A549 (cell line): ENCODE measurements around the gene PPP4R4. TPM values are rescaled to one million over a fixed set of nuclear protein-coding genes. Genes with fewer than 3 reads are reported as not detected.
"Not testable (repeated sequence)": the region's sequence is repeated elsewhere in the genome, so short reads cannot be mapped to it uniquely, and the experiment has no call there.

Experiments used
- ATAC-seq, 2 experiments: fragments of 200-7000 bp in 1 of 2; fragments of >200 bp in 1 of 2; cut with Nextera tagmentation in 1 of 2; cut with Tn5 transposase in 1 of 2; 3 replicates each; pipeline versions ENCODE4 v1.8.0 to v1.9.1; 2018 to 2020; ENCODE audit warnings: mild to moderate bottlenecking in 1 of 2, moderate library complexity in 1 of 2
- CTCF ChIA-PET: fragments of 300-600 bp; sonication (Branson Sonifier 250); formaldehyde crosslinking; extraction: SDS; loops from one replicate; lab custom pipeline; 2021; ENCODE audit warnings: antibody characterized with exemption, inconsistent platforms; lab: Yijun Ruan, JAX
- POLR2A ChIA-PET: fragments of 350-600 bp; formaldehyde crosslinking; extraction: SDS; loops from one replicate; lab custom pipeline; 2021; ENCODE audit warnings: antibody characterized with exemption, inconsistent platforms; lab: Yijun Ruan, JAX
- DNase-seq, 2 experiments: peaks; one replicate each; pipeline versions ENCODE4 v3.0.0 to v3.0.0-alpha.2; 2011 to 2016; ENCODE audit warnings: low read depth in 1 of 2, low spot score in 1 of 2
- FAIRE-seq: peaks from 2 replicates; lab custom pipeline; 2011; peaks lifted over from hg19 to GRCh38; lab: Jason Lieb, UNC
- H3K27ac ChIP-seq, 2 experiments: fragments of >200 bp; sonication (Bioruptor Twin); formaldehyde crosslinking; 3 replicates each; pipeline ENCODE4 v1.5.1; 2016 to 2017
- H3K4me1 ChIP-seq: fragments of >200 bp; sonication (Bioruptor Twin); formaldehyde crosslinking; 3 replicates; pipeline ENCODE4 v1.6.1; 2016
- H3K4me2 ChIP-seq: fragments of >200 bp; sonication (Bioruptor Twin); formaldehyde crosslinking; 3 replicates; pipeline ENCODE4 v1.6.1; 2016
- H3K4me3 ChIP-seq: fragments of >200 bp; sonication (Bioruptor Twin); formaldehyde crosslinking; 3 replicates; pipeline ENCODE4 v1.5.1; 2016
- H3K9me3 ChIP-seq: fragments of >200 bp; sonication (Bioruptor Twin); formaldehyde crosslinking; 3 replicates; pipeline ENCODE4 v1.6.1; 2016
- E2F6 ChIP-seq: IDR thresholded peaks from 2 replicates; pipeline ENCODE4 v1.6.1; 2012; ENCODE audit warnings: low read depth, borderline replicate concordance
- EHF ChIP-seq: fragments of 250-450 bp; sonication (Bioruptor Pico); IDR thresholded peaks from 2 replicates; pipeline ENCODE4 v1.5.0; 2020; ENCODE audit warnings: mild to moderate bottlenecking
- EHMT2 ChIP-seq: fragments of 200-600 bp; sonication (generic); IDR thresholded peaks from 2 replicates; pipeline ENCODE4 v1.6.1; 2016; ENCODE audit warnings: antibody characterized with exemption, low read depth, mild to moderate bottlenecking, moderate library complexity
- EP300 ChIP-seq, 2 experiments: fragments of >200 bp; sonication (Bioruptor Twin); formaldehyde crosslinking; IDR thresholded peaks; 2 replicates in 1 of 2; 3 replicates in 1 of 2; pipeline ENCODE4 v1.6.1; 2016 to 2017
- ESRRA ChIP-seq: fragments of 150-350 bp; IDR thresholded peaks from 2 replicates; pipeline ENCODE4 v1.6.1; 2014; ENCODE audit warnings: mild to moderate bottlenecking, low read length, borderline replicate concordance
- FOSL2 ChIP-seq, 2 experiments: fragments of 450-650 bp in 1 of 2; fragments of >200 bp in 1 of 2; sonication (Bioruptor Twin) in 1 of 2; formaldehyde crosslinking; IDR thresholded peaks; 2 replicates each; pipeline versions ENCODE4 v1.5.0 to v1.6.1; 2016 to 2020; ENCODE audit warnings: mild to moderate bottlenecking in 1 of 2, moderate library complexity in 1 of 2
- GATA3 ChIP-seq: IDR thresholded peaks from 2 replicates; pipeline ENCODE4 v1.6.1; 2012; ENCODE audit warnings: borderline replicate concordance
- HDAC2 ChIP-seq: fragments of 200-600 bp; sonication (generic); IDR thresholded peaks from 2 replicates; pipeline ENCODE4 v1.6.1; 2016
- HOXB13 ChIP-seq: fragments of 250-450 bp; sonication (Bioruptor Pico); IDR thresholded peaks from 2 replicates; pipeline ENCODE4 v1.5.0; 2020; ENCODE audit warnings: low read depth, mild to moderate bottlenecking, moderate library complexity
- JUN ChIP-seq, 2 experiments: fragments of >200 bp; sonication (Bioruptor Twin); formaldehyde crosslinking; IDR thresholded peaks; 2 replicates in 1 of 2; 3 replicates in 1 of 2; pipeline ENCODE4 v1.6.1; 2016 to 2017
- JUNB ChIP-seq: fragments of >200 bp; sonication (Bioruptor Twin); formaldehyde crosslinking; IDR thresholded peaks from 2 replicates; pipeline ENCODE4 v1.6.1; 2016
- MYC ChIP-seq: IDR thresholded peaks from 2 replicates; pipeline ENCODE4 v1.6.1; 2012; ENCODE audit warnings: mild to moderate bottlenecking, inconsistent platforms, low read length, improper control_type of control experiment, borderline replicate concordance
- NFE2L2 ChIP-seq: fragments of 150-350 bp; conservative IDR thresholded peaks from 2 replicates; pipeline ENCODE4 v1.6.1; 2014; ENCODE audit warnings: low read length
- RAD21 ChIP-seq, 2 experiments: fragments of >200 bp in 1 of 2; sonication (Bioruptor Twin) in 1 of 2; formaldehyde crosslinking in 1 of 2; IDR thresholded peaks in 1 of 2; conservative IDR thresholded peaks in 1 of 2; 2 replicates in 1 of 2; 3 replicates in 1 of 2; pipeline ENCODE4 v1.6.1; 2012 to 2018; ENCODE audit warnings: inconsistent platforms in 1 of 2
- SMC3 ChIP-seq: fragments of >200 bp; sonication (Bioruptor Twin); formaldehyde crosslinking; IDR thresholded peaks from 3 replicates; pipeline ENCODE4 v1.6.1; 2018; ENCODE audit warnings: inconsistent platforms
- SREBF2 ChIP-seq: fragments of 450-650 bp; IDR thresholded peaks from 2 replicates; pipeline ENCODE4 v1.6.1; 2014; ENCODE audit warnings: mild to moderate bottlenecking, moderate library complexity
- USF2 ChIP-seq: fragments of 450-650 bp; IDR thresholded peaks from 2 replicates; pipeline ENCODE4 v1.6.1; 2014; ENCODE audit warnings: antibody characterized with exemption
- ZNF302 ChIP-seq: fragments of 250-450 bp; sonication (Bioruptor Pico); IDR thresholded peaks from 2 replicates; pipeline ENCODE4 v1.9.0; 2021; ENCODE audit warnings: inconsistent platforms, mild to moderate bottlenecking, moderate library complexity
- WGBS: methylation state at CpG from one replicate; pipeline ENCODE4 v1.1.6; 2017; ENCODE audit errors: missing lambda C conversion rate; 5-methylcytosine and 5-hydroxymethylcytosine counted together
- polyA plus RNA-seq, 4 experiments: library from polyadenylated mRNA; depleted of rRNA in 3 of 4; stranded (reverse); fragments of >200 nt; fragmentation: RNase III in 1 of 4; extraction: RNeasy Plus Mini Kit Qiagen cat#74134 plus additional on column Dnase treatment in 1 of 4; gene quantifications; 2 replicates in 3 of 4; 3 replicates in 1 of 4; pipeline ENCODE4 v1.2.3, GENCODE V29; 2011 to 2017
- TF ChIP-seq, protein P1 (sequence below): fragments of 200-600 bp; sonication (generic); IDR thresholded peaks from 2 replicates; pipeline ENCODE4 v1.6.1; 2016; ENCODE audit warnings: antibody characterized with exemption, mild to moderate bottlenecking, moderate library complexity
- TF ChIP-seq, protein P2 (sequence below): IDR thresholded peaks from 2 replicates; pipeline ENCODE4 v1.6.1; 2012
- TF ChIP-seq, protein P3 (sequence below): IDR thresholded peaks from 2 replicates; pipeline ENCODE4 v1.6.1; 2012

Gene PPP4R4
- polyA plus RNA-seq, 2 of the 4 experiments (the other 2 are of a cell fraction), result 0.12 to 0.25 TPM

DNA sequence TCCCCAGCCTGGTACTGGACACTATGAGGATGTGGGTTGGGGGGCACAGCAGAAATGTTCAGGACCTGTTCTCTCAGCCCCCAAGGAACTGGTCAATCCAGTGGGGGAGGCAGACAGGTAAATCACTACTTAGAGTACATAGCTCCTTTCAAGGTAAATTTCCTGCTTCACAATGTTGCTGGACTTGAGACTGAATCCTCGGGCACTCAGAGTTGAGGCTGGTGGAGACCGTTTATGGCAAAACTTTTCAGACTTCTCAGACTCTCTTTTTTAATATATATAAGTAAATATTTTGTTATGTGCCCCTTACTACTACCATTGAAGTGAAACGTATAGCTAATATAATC, 119.4 kb downstream of the PPP4R4 start:
- TF ChIP-seq GATA3 (no peak), EHMT2 (peak; percentile 38; the same call in 1 of the 2 replicates), JUN (IDR thresholded peaks at IDR 0.05) (no peak), ESRRA (no peak), HOXB13 (CRISPR knock-in tag) (no peak)
- TF ChIP-seq, protein P1, sequence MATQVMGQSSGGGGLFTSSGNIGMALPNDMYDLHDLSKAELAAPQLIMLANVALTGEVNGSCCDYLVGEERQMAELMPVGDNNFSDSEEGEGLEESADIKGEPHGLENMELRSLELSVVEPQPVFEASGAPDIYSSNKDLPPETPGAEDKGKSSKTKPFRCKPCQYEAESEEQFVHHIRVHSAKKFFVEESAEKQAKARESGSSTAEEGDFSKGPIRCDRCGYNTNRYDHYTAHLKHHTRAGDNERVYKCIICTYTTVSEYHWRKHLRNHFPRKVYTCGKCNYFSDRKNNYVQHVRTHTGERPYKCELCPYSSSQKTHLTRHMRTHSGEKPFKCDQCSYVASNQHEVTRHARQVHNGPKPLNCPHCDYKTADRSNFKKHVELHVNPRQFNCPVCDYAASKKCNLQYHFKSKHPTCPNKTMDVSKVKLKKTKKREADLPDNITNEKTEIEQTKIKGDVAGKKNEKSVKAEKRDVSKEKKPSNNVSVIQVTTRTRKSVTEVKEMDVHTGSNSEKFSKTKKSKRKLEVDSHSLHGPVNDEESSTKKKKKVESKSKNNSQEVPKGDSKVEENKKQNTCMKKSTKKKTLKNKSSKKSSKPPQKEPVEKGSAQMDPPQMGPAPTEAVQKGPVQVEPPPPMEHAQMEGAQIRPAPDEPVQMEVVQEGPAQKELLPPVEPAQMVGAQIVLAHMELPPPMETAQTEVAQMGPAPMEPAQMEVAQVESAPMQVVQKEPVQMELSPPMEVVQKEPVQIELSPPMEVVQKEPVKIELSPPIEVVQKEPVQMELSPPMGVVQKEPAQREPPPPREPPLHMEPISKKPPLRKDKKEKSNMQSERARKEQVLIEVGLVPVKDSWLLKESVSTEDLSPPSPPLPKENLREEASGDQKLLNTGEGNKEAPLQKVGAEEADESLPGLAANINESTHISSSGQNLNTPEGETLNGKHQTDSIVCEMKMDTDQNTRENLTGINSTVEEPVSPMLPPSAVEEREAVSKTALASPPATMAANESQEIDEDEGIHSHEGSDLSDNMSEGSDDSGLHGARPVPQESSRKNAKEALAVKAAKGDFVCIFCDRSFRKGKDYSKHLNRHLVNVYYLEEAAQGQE, result peak; percentile 56
- Histone ChIP-seq H3K4me1 (no peaks in the 10 kb centered on the region), H3K4me3 (no peak overlapping the region), H3K9me3 (no peaks in the 10 kb centered on the region), H3K27ac (no peak overlapping the region), H3K4me2 (no peak overlapping the region; the same call in 2 of the 3 replicates)
- ATAC-seq (no peak), DNase-seq (no peak), FAIRE-seq (no peak)
- 10% methylated on average over 3 of the region's 3 CpGs for WGBS
- POLR2A ChIA-PET, result no interaction called here
- CTCF ChIA-PET, result interaction anchor here (1.3 to 1.6 kb wide), 2 partner anchors 20 to 389 kb away, joined by 3 to 4 read pairs; no protein-coding TSS in a partner anchor

- no peaks in the 10 kb centered on the region for H3K9me3 ChIP-seq
- POLR2A ChIA-PET, result no interaction called here
- no peak overlapping the region for H3K27ac ChIP-seq
- TF ChIP-seq HDAC2, result no peak
- no peak for TF ChIP-seq ZNF302 (CRISPR knock-in tag)
- no peak for TF ChIP-seq USF2
- TF ChIP-seq SREBF2, result no peak
- TF ChIP-seq EP300 (IDR thresholded peaks at IDR 0.05), result no peak
- TF ChIP-seq FOSL2 (IDR thresholded peaks at IDR 0.05), result no peak
- no peak for TF ChIP-seq FOSL2 (CRISPR knock-in tag; IDR thresholded peaks at IDR 0.05)
- TF ChIP-seq, protein P2, sequence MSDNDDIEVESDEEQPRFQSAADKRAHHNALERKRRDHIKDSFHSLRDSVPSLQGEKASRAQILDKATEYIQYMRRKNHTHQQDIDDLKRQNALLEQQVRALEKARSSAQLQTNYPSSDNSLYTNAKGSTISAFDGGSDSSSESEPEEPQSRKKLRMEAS, result no peak
- TF ChIP-seq, all 56 proteins: peak for 0
- no peak overlapping the region for H3K4me2 ChIP-seq
- CTCF ChIA-PET, result no interaction called here
- no peak for DNase-seq
- WGBS, result 50% methylated on average over 9 of the region's 9 CpGs
- no peak overlapping the region for H3K4me3 ChIP-seq
- no peak for ATAC-seq
- no peak for FAIRE-seq
- H3K4me1 ChIP-seq, result no peaks in the 10 kb centered on the region
These were observed 121.4 kb downstream of the PPP4R4 start for GRCh38 chr14:94295360-94296180.

DNA sequence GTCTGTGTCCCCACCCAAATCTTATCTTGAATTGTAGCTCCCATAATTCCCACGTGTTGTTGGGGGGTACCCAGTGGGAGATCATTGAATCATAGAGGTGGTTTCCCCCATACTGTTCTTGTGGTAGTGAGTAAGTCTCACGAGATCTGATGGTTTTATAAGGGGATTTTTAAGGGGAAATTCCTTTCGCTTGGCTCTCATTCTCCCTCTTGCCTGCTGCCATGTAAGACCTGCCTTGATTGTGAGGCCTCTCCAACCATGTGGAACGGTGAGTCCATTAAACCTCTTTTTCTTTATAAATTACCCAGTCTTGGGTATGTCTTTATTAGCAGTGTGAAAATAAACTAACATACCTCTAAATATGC, 122.0 kb downstream of the PPP4R4 start:
- H3K9me3 ChIP-seq, DNase-seq, H3K27ac ChIP-seq, H3K4me2 ChIP-seq, CTCF ChIA-PET, H3K4me3 ChIP-seq, POLR2A ChIA-PET, H3K4me1 ChIP-seq, ATAC-seq, FAIRE-seq: not testable (repeated sequence)
- WGBS, result 30% methylated on average over 4 of the region's 4 CpGs

DNA sequence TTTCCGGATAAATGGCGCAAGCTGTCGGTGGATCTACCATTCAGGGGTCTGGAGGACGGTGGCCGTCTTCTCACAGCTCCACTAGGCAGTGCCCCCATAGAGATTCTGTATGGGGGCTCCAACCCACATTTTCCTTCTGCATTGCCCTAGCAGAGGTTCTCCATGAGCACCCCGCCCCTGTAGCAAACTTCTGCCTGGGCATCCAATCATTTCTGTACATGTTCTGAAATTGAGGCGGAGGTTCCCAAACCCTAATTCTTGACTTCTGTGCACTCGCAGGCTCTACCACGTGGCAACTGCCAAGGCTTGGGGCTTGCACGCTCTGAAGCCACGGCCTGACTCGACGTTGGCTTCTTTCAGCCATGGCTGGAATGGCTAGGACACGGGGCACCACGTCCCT, 124.0 kb downstream of the PPP4R4 start:
- no peaks in the 10 kb centered on the region for H3K4me1 ChIP-seq
- CTCF ChIA-PET, result interaction anchor here (0.8 kb wide), 1 partner anchor 118 kb away, joined by 4 read pairs; no protein-coding TSS in a partner anchor
- POLR2A ChIA-PET, result no interaction called here
- H3K27ac ChIP-seq, result no peak overlapping the region
- H3K4me3 ChIP-seq, result no peak overlapping the region
- ATAC-seq (no peak), FAIRE-seq (no peak), DNase-seq (no peak)
- H3K9me3 ChIP-seq, result no peaks in the 10 kb centered on the region
- 43% methylated on average over 15 of the region's 15 CpGs for WGBS
- H3K4me2 ChIP-seq, result no peak overlapping the region
- TF ChIP-seq NFE2L2 (no peak), ZNF302 (CRISPR knock-in tag) (no peak), JUN (IDR thresholded peaks at IDR 0.05) (no peak), MYC (no peak), JUNB (no peak), SMC3 (no peak), SREBF2 (no peak), USF2 (no peak), RAD21 (conservative IDR thresholded peaks at IDR 0.05 in 1 of 2, IDR thresholded peaks at IDR 0.05 in 1 of 2) (no peak), EHMT2 (no peak), EHF (no peak), E2F6 (no peak)
- TF ChIP-seq, protein P3, sequence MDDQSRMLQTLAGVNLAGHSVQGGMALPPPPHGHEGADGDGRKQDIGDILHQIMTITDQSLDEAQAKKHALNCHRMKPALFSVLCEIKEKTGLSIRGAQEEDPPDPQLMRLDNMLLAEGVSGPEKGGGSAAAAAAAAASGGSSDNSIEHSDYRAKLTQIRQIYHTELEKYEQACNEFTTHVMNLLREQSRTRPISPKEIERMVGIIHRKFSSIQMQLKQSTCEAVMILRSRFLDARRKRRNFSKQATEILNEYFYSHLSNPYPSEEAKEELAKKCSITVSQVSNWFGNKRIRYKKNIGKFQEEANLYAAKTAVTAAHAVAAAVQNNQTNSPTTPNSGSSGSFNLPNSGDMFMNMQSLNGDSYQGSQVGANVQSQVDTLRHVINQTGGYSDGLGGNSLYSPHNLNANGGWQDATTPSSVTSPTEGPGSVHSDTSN, result no peak
